HepG2 (cell line): Measurements from ENCODE around the gene GJD3. TPM values are rescaled to one million over a fixed set of nuclear protein-coding genes. Genes with fewer than 3 reads are reported as not detected.

ENCODE experiments used
- NFRKB ChIP-seq: fragments of 450-650 bp; IDR thresholded peaks from 2 replicates; pipeline ENCODE4 v1.6.1; 2017
- NRL ChIP-seq: sonication (generic); formaldehyde crosslinking; IDR thresholded peaks from 2 replicates; pipeline ENCODE4 v1.5.0; 2020; ENCODE audit warnings: missing genetic modification reagents, mild to moderate bottlenecking, moderate library complexity, borderline replicate concordance
- PCBP1 ChIP-seq: fragments of 200-400 bp; formaldehyde crosslinking; IDR thresholded peaks from 2 replicates; pipeline ENCODE4 v1.6.1; 2017; ENCODE audit warnings: mild to moderate bottlenecking, low read depth, low read length, borderline replicate concordance
- RFX3 ChIP-seq: IDR thresholded peaks from 2 replicates; pipeline ENCODE4 v1.6.1; 2016; ENCODE audit warnings: missing biosample characterization, missing genetic modification reagents
- ZFP41 ChIP-seq: sonication (generic); formaldehyde crosslinking; IDR thresholded peaks from 2 replicates; pipeline ENCODE4 v1.4.0; 2020; ENCODE audit warnings: mild to moderate bottlenecking, missing genetic modification reagents, borderline replicate concordance
- ZMAT3 ChIP-seq: sonication (generic); formaldehyde crosslinking; conservative IDR thresholded peaks from 2 replicates; pipeline ENCODE4 v1.7.0; 2021; ENCODE audit warnings: missing genetic modification reagents
- ZNF496 ChIP-seq: sonication (generic); formaldehyde crosslinking; IDR thresholded peaks from 2 replicates; pipeline ENCODE4 v1.8.1; 2023; ENCODE audit warnings: mild to moderate bottlenecking, moderate library complexity, missing genetic modification reagents; ENCODE audit not compliant: insufficient replicate concordance
- ZNF615 ChIP-seq: sonication (generic); formaldehyde crosslinking; IDR thresholded peaks from 2 replicates; pipeline ENCODE4 v1.5.0; 2020; ENCODE audit warnings: mild to moderate bottlenecking, missing genetic modification reagents, borderline replicate concordance
- polyA plus RNA-seq, 8 experiments: library from polyadenylated mRNA; depleted of rRNA in 3 of 8; stranded (reverse) in 7 of 8; unstranded in 1 of 8; fragments of >200 nt; fragmentation: Illumina TruSeq in 4 of 8; extraction: Trizol in 4 of 8; gene quantifications; 2 replicates each; pipeline versions ENCODE4 v1.2.1 to v1.2.3, GENCODE V29; 2011 to 2016; ENCODE audit warnings: low read depth in 4 of 8, missing spikeins in 1 of 8, mixed read lengths in 1 of 8; ENCODE audit not compliant: insufficient read depth in 1 of 8
- total RNA-seq, 5 experiments: library from RNA; depleted of rRNA; stranded (reverse); fragments of >200 nt; fragmentation: Illumina TruSeq; extraction: Trizol; gene quantifications; 2 replicates each; pipeline ENCODE4 v1.2.3, GENCODE V29; 2016; ENCODE audit warnings: low read depth in 1 of 5
- TF ChIP-seq, protein P1 (sequence below): sonication (generic); formaldehyde crosslinking; IDR thresholded peaks from 2 replicates; pipeline ENCODE4 v1.8.1; 2023; ENCODE audit warnings: mild to moderate bottlenecking, moderate library complexity, missing genetic modification reagents
- TF ChIP-seq, protein P2 (sequence below): sonication (generic); formaldehyde crosslinking; IDR thresholded peaks from 2 replicates; pipeline ENCODE4 v1.8.1; 2022; ENCODE audit warnings: low read depth, mild to moderate bottlenecking, missing genetic modification reagents
- TF ChIP-seq, protein P3 (sequence below): sonication (generic); formaldehyde crosslinking; IDR thresholded peaks from 2 replicates; pipeline ENCODE4 v1.5.0; 2020; ENCODE audit warnings: mild to moderate bottlenecking, missing genetic modification reagents, borderline replicate concordance

The GJD3 gene
- total and polyA plus RNA-seq, 2 of the 13 experiments (the other 11 are each of a cell fraction or from before 2014, with no cell fraction given), result not detected

DNA sequence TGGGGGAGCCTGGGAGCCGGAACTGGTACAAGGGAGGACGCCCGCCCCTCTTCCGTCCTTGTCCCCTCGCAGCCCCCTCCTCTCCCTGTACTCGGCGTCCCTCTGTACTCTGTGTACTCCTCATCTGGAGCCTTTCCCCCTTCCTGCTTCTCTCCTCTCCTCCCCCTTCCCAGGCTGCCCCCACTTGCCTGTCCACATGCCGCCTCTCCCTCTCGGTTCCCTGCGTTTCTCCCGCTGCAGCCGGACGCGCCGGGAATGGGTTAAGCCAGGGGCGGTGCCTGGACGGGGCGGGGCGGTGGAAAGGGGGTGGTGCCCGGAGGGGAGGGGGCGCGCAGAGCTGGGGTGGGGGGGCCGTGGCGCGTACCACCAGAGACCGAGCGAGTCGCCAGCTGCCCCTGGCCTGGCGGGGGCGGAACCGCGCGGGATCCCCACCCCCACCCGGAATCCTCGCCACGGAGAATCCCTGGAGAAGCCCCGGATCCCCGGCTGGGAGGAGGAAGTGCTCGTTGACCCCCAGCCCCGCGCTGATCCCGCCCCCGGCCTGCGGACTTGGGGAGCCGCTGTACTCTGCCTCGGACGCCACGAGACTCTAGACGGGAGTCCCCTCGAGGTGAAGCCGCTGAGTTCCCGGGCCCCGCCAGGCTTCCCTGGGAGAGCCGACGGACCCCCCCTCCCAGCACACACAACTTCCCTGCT lies 22.6 kb downstream of the GJD3 start (continued):
- TF ChIP-seq, protein P1, sequence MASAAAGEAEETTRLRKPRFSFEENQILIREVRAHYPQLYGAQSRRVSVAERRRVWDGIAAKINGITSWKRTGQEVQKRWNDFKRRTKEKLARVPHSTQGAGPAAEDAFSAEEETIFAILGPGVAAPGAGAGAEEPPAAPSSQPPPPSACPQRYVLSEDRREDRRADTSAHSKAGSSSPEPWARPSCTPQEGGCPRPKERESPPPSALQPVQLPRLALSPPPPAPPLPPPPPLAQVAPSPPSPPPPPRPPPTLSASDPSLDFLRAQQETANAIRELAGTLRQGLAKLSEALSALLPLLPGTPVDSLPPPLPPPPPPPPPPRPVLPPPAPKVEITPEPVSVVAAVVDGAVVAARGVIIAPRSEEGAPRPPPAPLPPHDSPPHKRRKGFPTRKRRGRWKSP (CRISPR knock-in tag), result no peak
- TF ChIP-seq ZNF615 (CRISPR knock-in tag) (no peak), NFRKB (no peak), ZNF496 (CRISPR knock-in tag) (no peak), ZMAT3 (CRISPR knock-in tag) (no peak; the same call in 1 of the 2 replicates), PCBP1 (peak; percentile 82; the same call in 1 of the 2 replicates), NRL (no peak), ZFP41 (CRISPR knock-in tag) (no peak), RFX3 (CRISPR knock-in tag) (no peak)
- TF ChIP-seq, protein P2, sequence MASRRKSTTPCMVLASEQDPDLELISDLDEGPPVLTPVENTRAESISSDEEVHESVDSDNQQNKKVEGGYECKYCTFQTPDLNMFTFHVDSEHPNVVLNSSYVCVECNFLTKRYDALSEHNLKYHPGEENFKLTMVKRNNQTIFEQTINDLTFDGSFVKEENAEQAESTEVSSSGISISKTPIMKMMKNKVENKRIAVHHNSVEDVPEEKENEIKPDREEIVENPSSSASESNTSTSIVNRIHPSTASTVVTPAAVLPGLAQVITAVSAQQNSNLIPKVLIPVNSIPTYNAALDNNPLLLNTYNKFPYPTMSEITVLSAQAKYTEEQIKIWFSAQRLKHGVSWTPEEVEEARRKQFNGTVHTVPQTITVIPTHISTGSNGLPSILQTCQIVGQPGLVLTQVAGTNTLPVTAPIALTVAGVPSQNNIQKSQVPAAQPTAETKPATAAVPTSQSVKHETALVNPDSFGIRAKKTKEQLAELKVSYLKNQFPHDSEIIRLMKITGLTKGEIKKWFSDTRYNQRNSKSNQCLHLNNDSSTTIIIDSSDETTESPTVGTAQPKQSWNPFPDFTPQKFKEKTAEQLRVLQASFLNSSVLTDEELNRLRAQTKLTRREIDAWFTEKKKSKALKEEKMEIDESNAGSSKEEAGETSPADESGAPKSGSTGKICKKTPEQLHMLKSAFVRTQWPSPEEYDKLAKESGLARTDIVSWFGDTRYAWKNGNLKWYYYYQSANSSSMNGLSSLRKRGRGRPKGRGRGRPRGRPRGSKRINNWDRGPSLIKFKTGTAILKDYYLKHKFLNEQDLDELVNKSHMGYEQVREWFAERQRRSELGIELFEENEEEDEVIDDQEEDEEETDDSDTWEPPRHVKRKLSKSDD, result no peak
- TF ChIP-seq, protein P3, sequence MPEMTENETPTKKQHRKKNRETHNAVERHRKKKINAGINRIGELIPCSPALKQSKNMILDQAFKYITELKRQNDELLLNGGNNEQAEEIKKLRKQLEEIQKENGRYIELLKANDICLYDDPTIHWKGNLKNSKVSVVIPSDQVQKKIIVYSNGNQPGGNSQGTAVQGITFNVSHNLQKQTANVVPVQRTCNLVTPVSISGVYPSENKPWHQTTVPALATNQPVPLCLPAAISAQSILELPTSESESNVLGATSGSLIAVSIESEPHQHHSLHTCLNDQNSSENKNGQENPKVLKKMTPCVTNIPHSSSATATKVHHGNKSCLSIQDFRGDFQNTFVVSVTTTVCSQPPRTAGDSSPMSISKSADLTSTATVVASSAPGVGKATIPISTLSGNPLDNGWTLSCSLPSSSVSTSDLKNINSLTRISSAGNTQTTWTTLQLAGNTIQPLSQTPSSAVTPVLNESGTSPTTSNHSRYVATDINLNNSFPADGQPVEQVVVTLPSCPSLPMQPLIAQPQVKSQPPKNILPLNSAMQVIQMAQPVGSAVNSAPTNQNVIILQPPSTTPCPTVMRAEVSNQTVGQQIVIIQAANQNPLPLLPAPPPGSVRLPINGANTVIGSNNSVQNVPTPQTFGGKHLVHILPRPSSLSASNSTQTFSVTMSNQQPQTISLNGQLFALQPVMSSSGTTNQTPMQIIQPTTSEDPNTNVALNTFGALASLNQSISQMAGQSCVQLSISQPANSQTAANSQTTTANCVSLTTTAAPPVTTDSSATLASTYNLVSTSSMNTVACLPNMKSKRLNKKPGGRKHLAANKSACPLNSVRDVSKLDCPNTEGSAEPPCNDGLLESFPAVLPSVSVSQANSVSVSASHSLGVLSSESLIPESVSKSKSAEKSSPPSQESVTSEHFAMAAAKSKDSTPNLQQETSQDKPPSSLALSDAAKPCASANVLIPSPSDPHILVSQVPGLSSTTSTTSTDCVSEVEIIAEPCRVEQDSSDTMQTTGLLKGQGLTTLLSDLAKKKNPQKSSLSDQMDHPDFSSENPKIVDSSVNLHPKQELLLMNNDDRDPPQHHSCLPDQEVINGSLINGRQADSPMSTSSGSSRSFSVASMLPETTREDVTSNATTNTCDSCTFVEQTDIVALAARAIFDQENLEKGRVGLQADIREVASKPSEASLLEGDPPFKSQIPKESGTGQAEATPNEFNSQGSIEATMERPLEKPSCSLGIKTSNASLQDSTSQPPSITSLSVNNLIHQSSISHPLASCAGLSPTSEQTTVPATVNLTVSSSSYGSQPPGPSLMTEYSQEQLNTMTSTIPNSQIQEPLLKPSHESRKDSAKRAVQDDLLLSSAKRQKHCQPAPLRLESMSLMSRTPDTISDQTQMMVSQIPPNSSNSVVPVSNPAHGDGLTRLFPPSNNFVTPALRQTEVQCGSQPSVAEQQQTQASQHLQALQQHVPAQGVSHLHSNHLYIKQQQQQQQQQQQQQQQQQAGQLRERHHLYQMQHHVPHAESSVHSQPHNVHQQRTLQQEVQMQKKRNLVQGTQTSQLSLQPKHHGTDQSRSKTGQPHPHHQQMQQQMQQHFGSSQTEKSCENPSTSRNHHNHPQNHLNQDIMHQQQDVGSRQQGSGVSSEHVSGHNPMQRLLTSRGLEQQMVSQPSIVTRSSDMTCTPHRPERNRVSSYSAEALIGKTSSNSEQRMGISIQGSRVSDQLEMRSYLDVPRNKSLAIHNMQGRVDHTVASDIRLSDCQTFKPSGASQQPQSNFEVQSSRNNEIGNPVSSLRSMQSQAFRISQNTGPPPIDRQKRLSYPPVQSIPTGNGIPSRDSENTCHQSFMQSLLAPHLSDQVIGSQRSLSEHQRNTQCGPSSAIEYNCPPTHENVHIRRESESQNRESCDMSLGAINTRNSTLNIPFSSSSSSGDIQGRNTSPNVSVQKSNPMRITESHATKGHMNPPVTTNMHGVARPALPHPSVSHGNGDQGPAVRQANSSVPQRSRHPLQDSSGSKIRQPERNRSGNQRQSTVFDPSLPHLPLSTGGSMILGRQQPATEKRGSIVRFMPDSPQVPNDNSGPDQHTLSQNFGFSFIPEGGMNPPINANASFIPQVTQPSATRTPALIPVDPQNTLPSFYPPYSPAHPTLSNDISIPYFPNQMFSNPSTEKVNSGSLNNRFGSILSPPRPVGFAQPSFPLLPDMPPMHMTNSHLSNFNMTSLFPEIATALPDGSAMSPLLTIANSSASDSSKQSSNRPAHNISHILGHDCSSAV (CRISPR knock-in tag), result no peak
